Lower lobe of right lung (tissue), 2 donors: ENCODE results near the gene RNASE11. TPM values are rescaled to one million over a fixed set of nuclear protein-coding genes. Genes with fewer than 3 reads are reported as not detected.
A peak's percentile ranks its signal among the peaks of the same experiment; 100 is the strongest.

Experiments used
- ATAC-seq, 2 donors: fragments of 200-7000 bp; cut with Tn5 transposase; one replicate each; pipeline ENCODE4 v1.9.1; 2020 to 2022; ENCODE audit warnings: mild to moderate bottlenecking in 2 of 2, moderate library complexity in 2 of 2
- DNase-seq: peaks from one replicate; pipeline ENCODE4 v3.0.0-alpha.2; 2020
- H3K27ac ChIP-seq: fragments of 200-600 bp; one replicate; pipeline ENCODE4 v1.8.0; 2022
- H3K27me3 ChIP-seq: fragments of 200-600 bp; one replicate; pipeline ENCODE4 v1.8.0; 2022; ENCODE audit warnings: low read depth
- H3K36me3 ChIP-seq: fragments of 200-600 bp; one replicate; pipeline ENCODE4 v1.8.0; 2022; ENCODE audit warnings: mild to moderate bottlenecking
- H3K4me1 ChIP-seq: fragments of 200-600 bp; one replicate; pipeline ENCODE4 v1.8.0; 2022
- H3K4me3 ChIP-seq: fragments of 200-600 bp; one replicate; pipeline ENCODE4 v1.8.0; 2022; ENCODE audit warnings: mild to moderate bottlenecking
- H3K9me3 ChIP-seq: fragments of 200-600 bp; one replicate; pipeline ENCODE4 v1.8.0; 2022
- CTCF ChIP-seq: fragments of 200-600 bp; IDR thresholded peaks from one replicate; pipeline ENCODE4 v1.8.0; 2022; ENCODE audit warnings: antibody characterized with exemption, mild to moderate bottlenecking
- intact Hi-C: fragments of 100-400 bp; cut with DNase I; formaldehyde crosslinking; loops from one replicate; pipeline ENCODE4 v1.11.0; 2022
- total RNA-seq: library from RNA; stranded (reverse); fragmentation: NEBNext Ultra II Directional; extraction: Animal tissue kit (Norgen Biotek cat#: 25700); gene quantifications from one replicate; pipeline ENCODE4 v1.2.1, GENCODE V29; 2021
- donor health status: DM: no; HTN: yes; CAD: no; lungs with severe emphysema.

RNASE11 gene
- total RNA-seq, 1 donor from 2014 or later = not detected

DNA sequence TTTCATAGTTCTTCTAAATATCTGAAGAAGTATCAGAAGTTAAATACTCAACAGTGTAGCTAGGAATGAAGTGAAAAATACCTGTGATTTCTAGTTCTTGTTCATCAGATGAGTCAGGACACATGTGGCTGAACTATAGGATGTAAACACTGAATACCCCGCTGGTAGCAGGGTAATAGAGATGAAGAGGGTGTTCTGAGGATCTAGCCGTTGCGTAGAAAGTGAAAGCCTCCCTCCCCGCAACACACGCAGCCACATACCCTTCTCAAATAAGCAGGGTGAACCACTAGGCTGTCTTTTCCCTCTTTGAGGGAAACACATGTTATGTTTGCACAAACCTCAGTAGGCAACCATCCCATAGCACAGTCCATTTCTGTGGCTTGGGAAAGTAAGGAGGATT lies 19.8 kb upstream of the RNASE11 start:
- DNase-seq = no peak
- ATAC-seq = no peak
- Histone ChIP-seq H3K27ac (no peak overlapping the region), H3K36me3 (no peaks in the 10 kb centered on the region), H3K4me3 (no peak overlapping the region), H3K9me3 (no peaks in the 10 kb centered on the region), H3K27me3 (no peaks in the 10 kb centered on the region), H3K4me1 (peaks cover 5% of the 10 kb centered on the region)
- TF ChIP-seq CTCF = no peak
- intact Hi-C loops = loop anchor here (5.0 kb wide), 1 partner anchor 75 kb away; no protein-coding TSS in a partner anchor

DNA sequence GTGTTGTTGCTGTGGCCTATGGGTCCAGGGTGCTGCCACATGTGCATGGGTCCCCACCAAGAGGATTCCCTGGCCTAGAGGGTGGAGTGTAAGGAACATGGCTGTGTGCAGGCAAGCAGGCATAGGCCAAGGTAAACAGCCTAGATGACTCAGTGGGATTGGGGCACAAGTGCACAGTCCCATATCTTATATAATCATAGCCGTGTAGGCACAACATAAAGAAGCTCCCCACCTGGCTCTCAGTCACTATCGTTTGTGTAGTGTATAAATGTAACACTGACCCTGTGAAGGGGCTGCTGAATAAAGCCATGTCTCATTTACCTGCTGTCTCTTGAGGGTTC lies 19.1 kb upstream of the RNASE11 start:
- peaks cover 5% of the 10 kb centered on the region for H3K4me1 ChIP-seq
- H3K36me3 ChIP-seq = no peaks in the 10 kb centered on the region
- no peak overlapping the region for H3K4me3 ChIP-seq
- TF ChIP-seq CTCF = no peak
- intact Hi-C loops = loop anchor here (5.0 kb wide), 1 partner anchor 75 kb away; no protein-coding TSS in a partner anchor
- H3K27me3 ChIP-seq = no peaks in the 10 kb centered on the region
- no peak for DNase-seq
- H3K27ac ChIP-seq = no peak overlapping the region
- no peak for ATAC-seq
- H3K9me3 ChIP-seq = no peaks in the 10 kb centered on the region

GRCh38 chr14:20606190-20606901 lies 18.5 kb upstream of the RNASE11 start:
- H3K36me3 ChIP-seq = no peaks in the 10 kb centered on the region
- no peak overlapping the region for H3K27ac ChIP-seq
- H3K4me3 ChIP-seq = no peak overlapping the region
- TF ChIP-seq CTCF = peak; percentile 44
- intact Hi-C loops = loop anchor here (5.0 kb wide), 1 partner anchor 74 kb away; no protein-coding TSS in a partner anchor
- ATAC-seq (peak in 1 of 2 donors; percentile 18), DNase-seq (no peak)
- H3K9me3 ChIP-seq = no peaks in the 10 kb centered on the region
- H3K4me1 ChIP-seq = peaks cover 5% of the 10 kb centered on the region
- H3K27me3 ChIP-seq = no peaks in the 10 kb centered on the region

GRCh38 chr14:20603813-20604690 lies 16.3 kb upstream of the RNASE11 start:
- no peak overlapping the region for H3K4me3 ChIP-seq
- no peaks in the 10 kb centered on the region for H3K36me3 ChIP-seq
- no peak for ATAC-seq
- intact Hi-C loops = no loop called here
- no peak for DNase-seq
- TF ChIP-seq CTCF = no peak
- H3K27me3 ChIP-seq = no peaks in the 10 kb centered on the region
- no peaks in the 10 kb centered on the region for H3K4me1 ChIP-seq
- no peak overlapping the region for H3K27ac ChIP-seq
- H3K9me3 ChIP-seq = no peaks in the 10 kb centered on the region

- H3K9me3 ChIP-seq = no peaks in the 10 kb centered on the region
- no peak overlapping the region for H3K4me3 ChIP-seq
- ATAC-seq (no peak), DNase-seq (no peak)
- H3K27ac ChIP-seq = no peak overlapping the region
- no peaks in the 10 kb centered on the region for H3K4me1 ChIP-seq
- no peaks in the 10 kb centered on the region for H3K27me3 ChIP-seq
- intact Hi-C loops = no loop called here
- no peak for TF ChIP-seq CTCF
- H3K36me3 ChIP-seq = no peaks in the 10 kb centered on the region
These were observed 14.8 kb upstream of the RNASE11 start for GRCh38 chr14:20602583-20602982.
